Spleen (tissue), 7 donors: ENCODE results near the gene SWSAP1.
A peak's percentile ranks its signal among the peaks of the same experiment; 100 is the strongest.

ENCODE experiments used
- POLR2A ChIP-seq, 3 donors: fragments of 450-650 bp; IDR thresholded peaks; one replicate each; pipeline ENCODE4 v1.5.1; 2017; ENCODE audit warnings: antibody characterized with exemption in 3 of 3, mild to moderate bottlenecking in 1 of 3
- POLR2AphosphoS5 ChIP-seq, 3 donors: sonication (generic); formaldehyde crosslinking; IDR thresholded peaks; one replicate each; pipeline ENCODE4 v1.5.1; 2017; ENCODE audit warnings: antibody characterized with exemption in 3 of 3
- TF ChIP-seq, protein P1 (sequence below), 11 experiments: fragments of 200-600 bp in 7 of 11; fragments of 450-650 bp in 4 of 11; sonication (generic) in 4 of 11; IDR thresholded peaks in 8 of 11; conservative IDR thresholded peaks in 3 of 11; 1 replicate in 7 of 11; 2 replicates in 4 of 11; pipeline versions ENCODE4 v1.4.0 to v1.8.0; 2016 to 2021; ENCODE audit warnings: antibody characterized with exemption in 11 of 11, inconsistent platforms in 4 of 11, mild to moderate bottlenecking in 1 of 11
- donor health status: DM: no; HTN: no; CAD: no; lungs with moderate emphysema.
- donor health status: DM: no; HTN: no; CAD: no.
- donor health status: DM: no; HTN: no; CAD: no.

DNA sequence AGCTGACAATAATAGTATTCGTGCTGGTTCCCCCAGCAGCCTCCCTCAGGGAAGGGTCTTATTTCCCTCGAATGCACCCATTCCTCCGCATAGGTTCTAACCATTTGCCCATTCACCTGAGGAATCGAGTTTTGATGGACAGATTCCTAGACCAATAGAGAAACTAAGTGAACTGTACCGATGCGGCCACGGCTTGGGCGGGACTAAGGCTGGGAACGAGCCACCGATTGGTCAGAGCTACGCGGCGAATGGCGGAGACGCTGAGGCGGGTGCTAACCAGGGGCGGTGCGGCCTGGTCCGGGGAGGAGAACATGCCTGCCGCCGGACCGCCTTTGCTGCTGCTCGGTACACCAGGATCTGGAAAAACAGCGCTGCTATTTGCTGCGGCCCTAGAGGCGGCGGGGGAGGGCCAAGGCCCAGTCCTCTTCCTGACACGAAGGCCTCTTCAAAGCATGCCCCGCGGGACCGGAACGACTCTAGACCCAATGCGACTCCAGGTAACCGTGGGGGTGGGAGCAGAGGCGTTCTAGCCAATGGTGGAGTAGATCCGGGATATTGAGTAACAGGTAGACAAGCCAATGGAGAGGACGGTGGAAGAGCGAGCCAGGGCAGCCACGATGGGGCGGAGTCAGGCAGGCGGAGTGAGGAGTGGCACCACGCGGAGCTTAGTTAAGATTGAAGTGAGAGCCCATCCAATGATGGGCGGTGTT lies at the start of gene SWSAP1:
- peak; percentile 90 to 94 (median 92) for TF ChIP-seq POLR2AphosphoS5 (IDR thresholded peaks at IDR 0.05)
- TF ChIP-seq, protein P1, sequence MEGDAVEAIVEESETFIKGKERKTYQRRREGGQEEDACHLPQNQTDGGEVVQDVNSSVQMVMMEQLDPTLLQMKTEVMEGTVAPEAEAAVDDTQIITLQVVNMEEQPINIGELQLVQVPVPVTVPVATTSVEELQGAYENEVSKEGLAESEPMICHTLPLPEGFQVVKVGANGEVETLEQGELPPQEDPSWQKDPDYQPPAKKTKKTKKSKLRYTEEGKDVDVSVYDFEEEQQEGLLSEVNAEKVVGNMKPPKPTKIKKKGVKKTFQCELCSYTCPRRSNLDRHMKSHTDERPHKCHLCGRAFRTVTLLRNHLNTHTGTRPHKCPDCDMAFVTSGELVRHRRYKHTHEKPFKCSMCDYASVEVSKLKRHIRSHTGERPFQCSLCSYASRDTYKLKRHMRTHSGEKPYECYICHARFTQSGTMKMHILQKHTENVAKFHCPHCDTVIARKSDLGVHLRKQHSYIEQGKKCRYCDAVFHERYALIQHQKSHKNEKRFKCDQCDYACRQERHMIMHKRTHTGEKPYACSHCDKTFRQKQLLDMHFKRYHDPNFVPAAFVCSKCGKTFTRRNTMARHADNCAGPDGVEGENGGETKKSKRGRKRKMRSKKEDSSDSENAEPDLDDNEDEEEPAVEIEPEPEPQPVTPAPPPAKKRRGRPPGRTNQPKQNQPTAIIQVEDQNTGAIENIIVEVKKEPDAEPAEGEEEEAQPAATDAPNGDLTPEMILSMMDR (IDR thresholded peaks at IDR 0.05 in 8 of 11, conservative IDR thresholded peaks at IDR 0.05 in 3 of 11): peak in 2 of 11 experiments; percentile 7 to 34
- TF ChIP-seq POLR2A (IDR thresholded peaks at IDR 0.05): peak in 2 of 3 donors; percentile 25 to 49
